HCT116 (cell line): ENCODE measurements around the gene PFDN4. TPM values are rescaled to one million over a fixed set of nuclear protein-coding genes. Genes with fewer than 3 reads are reported as not detected.

Experiments
- ATAC-seq: fragments of 200-7000 bp; cut with Tn5 transposase; 2 replicates; pipeline ENCODE4 v1.9.1; 2020; ENCODE audit warnings: mild to moderate bottlenecking, moderate library complexity
- BruUV-seq: library from RNA; stranded (reverse); fragments of 400-500 nt; replicated peaks from 2 replicates; lab custom pipeline; 2021; lab: Mats Ljungman, UMichigan
- CTCF ChIA-PET: fragments of 300-600 bp; sonication (Branson Sonifier 250); formaldehyde crosslinking; loops from one replicate; lab custom pipeline; 2021; ENCODE audit warnings: antibody characterized with exemption; lab: Charles Lee
- POLR2A ChIA-PET: fragments of 300-600, 350-600 bp; sonication (Branson Sonifier 250); formaldehyde crosslinking; loops from one replicate; lab custom pipeline; 2021; ENCODE audit warnings: antibody characterized with exemption; lab: Charles Lee
- RAD21 ChIA-PET, 2 experiments: fragments of 300-600 bp; sonication (Branson Sonifier 250); formaldehyde crosslinking; loops; one replicate each; lab custom pipeline; 2023; ENCODE audit warnings: low total read pairs in 2 of 2; ENCODE audit not compliant: uncharacterized antibody in 2 of 2, unreplicated experiment in 2 of 2, low non-redundant PET in 1 of 2; lab: Charles Lee
- DNase-seq: peaks from one replicate; pipeline ENCODE4 v3.0.0-alpha.2; 2010; ENCODE audit warnings: low read depth, low spot score
- H2AFZ ChIP-seq: fragments of 200-600 bp; shearing (Covaris generic), sonication (generic); 2 replicates; pipeline ENCODE4 v1.6.1; 2017; ENCODE audit warnings: low read depth, mixed run types, mixed read lengths, antibody characterized with exemption, low read length; ENCODE audit not compliant: poor library complexity, severe bottlenecking
- H3K27ac ChIP-seq: 2 replicates; pipeline ENCODE4 v1.5.1; 2012; ENCODE audit warnings: low read depth, low read length
- H3K27me3 ChIP-seq: fragments of 200-600 bp; sonication (generic); 2 replicates; pipeline ENCODE4 v1.6.1; 2016; ENCODE audit warnings: mixed run types, low read length, mixed read lengths; ENCODE audit not compliant: insufficient read depth
- H3K36me3 ChIP-seq, 2 experiments: fragments of 200-500 bp in 1 of 2; fragments of 200-600 bp in 1 of 2; sonication (Bioruptor generic) in 1 of 2; sonication (generic) in 1 of 2; 2 replicates each; pipeline versions ENCODE4 v1.5.1 to v1.6.1; 2014 to 2016; ENCODE audit warnings: low read length in 2 of 2, inconsistent platforms in 1 of 2, mixed read lengths in 1 of 2, mixed run types in 1 of 2; ENCODE audit not compliant: insufficient read depth in 2 of 2, control insufficient read depth in 1 of 2
- H3K4me1 ChIP-seq, 2 experiments: fragments of 200-600 bp in 1 of 2; sonication (generic) in 1 of 2; 2 replicates each; pipeline versions ENCODE4 v1.5.1 to v1.6.1; 2012 to 2017; ENCODE audit warnings: low read length in 2 of 2, inconsistent platforms in 1 of 2, mild to moderate bottlenecking in 1 of 2, mixed read lengths in 1 of 2, mixed run types in 1 of 2, moderate library complexity in 1 of 2; ENCODE audit not compliant: insufficient read depth in 2 of 2, control insufficient read depth in 1 of 2
- H3K4me2 ChIP-seq: fragments of 200-600 bp; sonication (generic); 2 replicates; pipeline ENCODE4 v1.6.1; 2017; ENCODE audit warnings: mixed run types, low read length, mixed read lengths
- H3K4me3 ChIP-seq, 2 experiments: fragments of 200-600 bp in 1 of 2; sonication (generic) in 1 of 2; replicated peaks in 1 of 2; 2 replicates each; pipeline ENCODE4 v1.5.1; 2011 to 2016; ENCODE audit warnings: low read length in 2 of 2, control low read depth in 1 of 2, low read depth in 1 of 2, mild to moderate bottlenecking in 1 of 2, mixed read lengths in 1 of 2, mixed run types in 1 of 2
- H3K79me2 ChIP-seq: fragments of 200-600 bp; sonication (generic); 2 replicates; pipeline ENCODE4 v1.6.1; 2017; ENCODE audit warnings: mild to moderate bottlenecking, mixed run types, low read length, moderate library complexity, mixed read lengths; ENCODE audit not compliant: insufficient read depth
- H3K9ac ChIP-seq: fragments of 200-600 bp; sonication (generic); 2 replicates; pipeline ENCODE4 v1.6.1; 2016; ENCODE audit warnings: low read length, mixed read lengths
- H3K9me2 ChIP-seq: fragments of 200-600 bp; sonication (generic), shearing (Covaris generic); 2 replicates; pipeline ENCODE4 v1.6.1; 2017; ENCODE audit warnings: mixed run types, mild to moderate bottlenecking, moderate library complexity; ENCODE audit not compliant: insufficient read depth
- H3K9me3 ChIP-seq, 2 experiments: fragments of 200-500 bp in 1 of 2; fragments of 200-600 bp in 1 of 2; sonication (Bioruptor generic) in 1 of 2; sonication (generic) in 1 of 2; 2 replicates each; pipeline ENCODE4 v1.6.1; 2014 to 2017; ENCODE audit warnings: low read length in 2 of 2, mixed read lengths in 2 of 2, inconsistent platforms in 1 of 2, low read depth in 1 of 2, mild to moderate bottlenecking in 1 of 2, mixed run types in 1 of 2, moderate library complexity in 1 of 2; ENCODE audit not compliant: control insufficient read depth in 1 of 2, insufficient read depth in 1 of 2
- H4K20me1 ChIP-seq: fragments of 200-600 bp; sonication (generic), shearing (Covaris generic); 2 replicates; pipeline ENCODE4 v1.6.1; 2017; ENCODE audit warnings: mixed run types, mild to moderate bottlenecking, moderate library complexity; ENCODE audit not compliant: insufficient read depth
- CBX3 ChIP-seq: IDR thresholded peaks from 2 replicates; pipeline ENCODE4 v1.6.1; 2012; ENCODE audit warnings: low read depth
- CEBPB ChIP-seq: IDR thresholded peaks from 2 replicates; pipeline ENCODE4 v1.6.1; 2012; ENCODE audit warnings: low read depth
- CTCF ChIP-seq, 3 experiments: fragments of 200-600 bp in 1 of 3; sonication (generic) in 1 of 3; IDR thresholded peaks in 2 of 3; conservative IDR thresholded peaks in 1 of 3; 2 replicates each; pipeline ENCODE4 v1.5.1; 2012 to 2017; ENCODE audit warnings: low read depth in 2 of 3, low read length in 2 of 3, antibody characterized with exemption in 1 of 3, borderline replicate concordance in 1 of 3, control low read depth in 1 of 3, mild to moderate bottlenecking in 1 of 3, mixed read lengths in 1 of 3, mixed run types in 1 of 3, moderate library complexity in 1 of 3; ENCODE audit not compliant: insufficient read depth in 1 of 3
- ELF1 ChIP-seq: IDR thresholded peaks from 2 replicates; pipeline ENCODE4 v1.6.1; 2012; ENCODE audit warnings: low read depth, borderline replicate concordance
- EZH2 ChIP-seq: fragments of 200-600 bp; sonication (generic); IDR thresholded peaks from 2 replicates; pipeline ENCODE4 v1.6.1; 2017; ENCODE audit warnings: antibody characterized with exemption, mixed run types
- FOSL1 ChIP-seq: IDR thresholded peaks from 2 replicates; pipeline ENCODE4 v1.6.1; 2012; ENCODE audit warnings: low read depth
- JUND ChIP-seq: IDR thresholded peaks from 2 replicates; pipeline ENCODE4 v1.6.1; 2012
- MAX ChIP-seq: IDR thresholded peaks from 2 replicates; pipeline ENCODE4 v1.6.1; 2012
- POLR2A ChIP-seq: IDR thresholded peaks from 2 replicates; pipeline ENCODE4 v1.7.0; 2011; ENCODE audit warnings: borderline replicate concordance; ENCODE audit not compliant: insufficient read depth, insufficient read length; ENCODE audit errors: extremely low read depth
- SP1 ChIP-seq: IDR thresholded peaks from 2 replicates; pipeline ENCODE4 v1.6.1; 2012; ENCODE audit warnings: low read depth
- TCF7L2 ChIP-seq: IDR thresholded peaks from 2 replicates; pipeline ENCODE4 v1.7.0; 2011; ENCODE audit warnings: borderline replicate concordance, inconsistent platforms; ENCODE audit not compliant: insufficient read depth, insufficient read length; ENCODE audit errors: extremely low read depth
- YY1 ChIP-seq: IDR thresholded peaks from 2 replicates; pipeline ENCODE4 v1.6.1; 2011; ENCODE audit warnings: low read length, low read depth, moderate library complexity, mild to moderate bottlenecking; ENCODE audit not compliant: insufficient replicate concordance; ENCODE audit errors: extremely low read depth
- ZFX ChIP-seq: fragments of 450-650 bp; IDR thresholded peaks from 2 replicates; pipeline ENCODE4 v1.6.1; 2017
- intact Hi-C: fragments of 100-400 bp; cut with micrococcal nuclease; formaldehyde crosslinking; loops from 2 replicates; pipeline ENCODE4 v1.10.0; 2022
- total RNA-seq: library from RNA; stranded (reverse); gene quantifications from one replicate; pipeline ENCODE4 v1.2.1, GENCODE V29; 2021; ENCODE audit not compliant: unreplicated experiment

The PFDN4 gene
- total RNA-seq, 1 experiment from 2014 or later = 71.5 TPM

GRCh38 chr20:54194724-54195438, 13.0 kb upstream of the PFDN4 start:
- Histone ChIP-seq H3K9me2 (no peaks in the 10 kb centered on the region), H3K9ac (0 out of 2 replicates have a peak overlapping the region, but pooled peaks have one; percentile 18), H3K9me3 (no peaks in the 10 kb centered on the region), H3K27me3 (no peaks in the 10 kb centered on the region), H3K36me3 (no peaks in the 10 kb centered on the region), H3K79me2 (no peaks in the 10 kb centered on the region), H3K4me3 (no peak overlapping the region), H4K20me1 (no peaks in the 10 kb centered on the region), H3K4me1 (peaks cover 30 to 58% of the 10 kb centered on the region in 2 experiments), H3K4me2 (peak overlapping the region; percentile 45; the same call in 1 of the 2 replicates), H3K27ac (peak overlapping the region; percentile 52), H2AFZ (peak overlapping the region; percentile 38)
- ATAC-seq = peak; percentile 91
- no peak for DNase-seq
- BruUV-seq = no TSS peak
- TF ChIP-seq FOSL1 (peak; percentile 16; the same call in 1 of the 2 replicates), TCF7L2 (peak; percentile 59), ELF1 (no peak), SP1 (peak; percentile 47; the same call in 1 of the 2 replicates), YY1 (no peak), CBX3 (peak; percentile 37; the same call in 1 of the 2 replicates), ZFX (0 out of 2 replicates have a peak, but pooled peaks have one; percentile 11), CEBPB (no peak), CTCF (IDR thresholded peaks at IDR 0.05 in 2 of 3, conservative IDR thresholded peaks at IDR 0.05 in 1 of 3; ENCODE audit: borderline replicate concordance in 1 of 3, insufficient read depth in 1 of 3, low read depth in 2 of 3, low read length in 2 of 3) (peak in 2 of 3 experiments; percentile 55 to 73; a peak in 4 of 6 replicates), EZH2 (no peak), JUND (peak; percentile 15; the same call in 1 of the 2 replicates), POLR2A (peak; percentile 33), MAX (peak; percentile 33; the same call in 1 of the 2 replicates)
- ChIA-PET RAD21 (interaction anchor here in 1 of 2 experiments (0.9 kb wide), 1 partner anchor 98 kb away, joined by 3 read pairs; no protein-coding TSS in a partner anchor), CTCF (interaction anchor here (1.2 to 3.5 kb wide), 5 partner anchors 10 to 97 kb away, joined by 3 to 26 read pairs (median 4); no protein-coding TSS in a partner anchor), POLR2A (no interaction called here)
- intact Hi-C loops = loop anchor here (5.0 kb wide), 1 partner anchor 618 kb away; no protein-coding TSS in a partner anchor
